Adrenal gland (tissue), 5 donors: ENCODE results near the gene MRPS27.

ENCODE experiments used
- POLR2A ChIP-seq, 2 donors: fragments of 450-650 bp; IDR thresholded peaks; one replicate each; pipeline ENCODE4 v1.6.1; 2017; ENCODE audit warnings: antibody characterized with exemption in 2 of 2, mild to moderate bottlenecking in 2 of 2, moderate library complexity in 1 of 2
- TF ChIP-seq, protein P1 (sequence below), 6 experiments: fragments of 450-650 bp in 4 of 6; fragments of 200-600 bp in 2 of 6; sonication (generic) in 1 of 6; IDR thresholded peaks; 1 replicate in 5 of 6; 2 replicates in 1 of 6; pipeline versions ENCODE4 v1.5.1 to v1.8.0; 2016 to 2021; ENCODE audit warnings: antibody characterized with exemption in 6 of 6, mild to moderate bottlenecking in 2 of 6, moderate library complexity in 1 of 6
- donor health status: DM: no; HTN: no; CAD: no.

DNA sequence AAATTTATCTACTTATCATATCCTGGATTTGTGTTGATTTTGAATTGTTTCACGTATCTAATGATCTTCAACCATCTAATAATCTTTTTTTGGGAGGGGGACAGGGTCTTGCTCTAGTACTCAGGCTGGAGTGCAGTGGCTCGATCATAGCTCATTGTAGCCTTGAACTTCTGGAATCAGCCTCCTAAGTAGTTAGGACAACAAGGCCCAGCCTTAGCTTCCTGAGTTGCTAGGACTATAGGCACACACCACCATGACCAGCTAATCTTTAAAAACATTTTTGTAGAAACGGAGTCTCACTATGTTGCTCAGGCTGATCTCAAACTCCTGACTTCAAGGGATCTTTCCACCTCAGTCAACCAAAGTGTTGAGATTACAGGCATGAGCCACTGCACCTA is 34.6 kb downstream of the MRPS27 start:
- TF ChIP-seq, protein P1, sequence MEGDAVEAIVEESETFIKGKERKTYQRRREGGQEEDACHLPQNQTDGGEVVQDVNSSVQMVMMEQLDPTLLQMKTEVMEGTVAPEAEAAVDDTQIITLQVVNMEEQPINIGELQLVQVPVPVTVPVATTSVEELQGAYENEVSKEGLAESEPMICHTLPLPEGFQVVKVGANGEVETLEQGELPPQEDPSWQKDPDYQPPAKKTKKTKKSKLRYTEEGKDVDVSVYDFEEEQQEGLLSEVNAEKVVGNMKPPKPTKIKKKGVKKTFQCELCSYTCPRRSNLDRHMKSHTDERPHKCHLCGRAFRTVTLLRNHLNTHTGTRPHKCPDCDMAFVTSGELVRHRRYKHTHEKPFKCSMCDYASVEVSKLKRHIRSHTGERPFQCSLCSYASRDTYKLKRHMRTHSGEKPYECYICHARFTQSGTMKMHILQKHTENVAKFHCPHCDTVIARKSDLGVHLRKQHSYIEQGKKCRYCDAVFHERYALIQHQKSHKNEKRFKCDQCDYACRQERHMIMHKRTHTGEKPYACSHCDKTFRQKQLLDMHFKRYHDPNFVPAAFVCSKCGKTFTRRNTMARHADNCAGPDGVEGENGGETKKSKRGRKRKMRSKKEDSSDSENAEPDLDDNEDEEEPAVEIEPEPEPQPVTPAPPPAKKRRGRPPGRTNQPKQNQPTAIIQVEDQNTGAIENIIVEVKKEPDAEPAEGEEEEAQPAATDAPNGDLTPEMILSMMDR (IDR thresholded peaks at IDR 0.05) = no peak
- TF ChIP-seq POLR2A (IDR thresholded peaks at IDR 0.05) = no peak
